ENCODE data around the gene LAMC3. TPM values are rescaled to one million over a fixed set of nuclear protein-coding genes. Genes with fewer than 3 reads are reported as not detected.

The LAMC3 gene
- total RNA-seq, 1 experiment from 2014 or later: 1.4 TPM

GRCh38 chr9:131117121-131117761 lies 108.3 kb downstream of the LAMC3 start:
- DNase-seq (ENCODE audit: low spot score): no peak

- DNase-seq (ENCODE audit: low spot score): no peak
Measured at GRCh38 chr9:131117762-131118145, 108.8 kb downstream of the LAMC3 start.

GRCh38 chr9:131119600-131119999 lies 110.6 kb downstream of the LAMC3 start:
- DNase-seq (ENCODE audit: low spot score): no peak

GRCh38 chr9:131120620-131121228 lies 111.8 kb downstream of the LAMC3 start:
- no peak for DNase-seq (ENCODE audit: low spot score)

GRCh38 chr9:131121346-131121745 lies 112.4 kb downstream of the LAMC3 start:
- DNase-seq (ENCODE audit: low spot score): no peak

- DNase-seq (ENCODE audit: low spot score): no peak
Measured at GRCh38 chr9:131122158-131122557, 113.2 kb downstream of the LAMC3 start.

- no peak for DNase-seq (ENCODE audit: low spot score)
Measured at GRCh38 chr9:131125038-131125287, 116.0 kb downstream of the LAMC3 start.

- peak; percentile 87 for DNase-seq (ENCODE audit: low spot score)
Measured at GRCh38 chr9:131125288-131126058, 116.5 kb downstream of the LAMC3 start, which contains the start of gene NUP214. NUP214 (plus strand) TSS chr9:131125586; CDS start chr9:131125705, 119 bp downstream.

- no peak for DNase-seq (ENCODE audit: low spot score)
Measured at GRCh38 chr9:131126059-131126426, 117.1 kb downstream of the LAMC3 start.

GRCh38 chr9:131129183-131129582 lies 120.2 kb downstream of the LAMC3 start:
- DNase-seq (ENCODE audit: low spot score): no peak

- no peak for DNase-seq (ENCODE audit: low spot score)
Measured at GRCh38 chr9:131138676-131139075, 129.7 kb downstream of the LAMC3 start.

- DNase-seq (ENCODE audit: low spot score): no peak
Measured at GRCh38 chr9:131140112-131140511, 131.1 kb downstream of the LAMC3 start.

GRCh38 chr9:131140550-131140949 lies 131.6 kb downstream of the LAMC3 start:
- no peak for DNase-seq (ENCODE audit: low spot score)

GRCh38 chr9:131142160-131142559 lies 133.2 kb downstream of the LAMC3 start:
- DNase-seq (ENCODE audit: low spot score): no peak

Other genes starting within 250 kb of the LAMC3 start
- gene ABL1, start 173.9 kb upstream of the LAMC3 start, total RNA-seq (2014; rRNA removed; shearing (Covaris generic)): 6.8 and 13.1 TPM in 2 replicates
- not detected in 2 replicates for gene QRFP, start 112.4 kb upstream of the LAMC3 start, total RNA-seq (2014; rRNA removed; shearing (Covaris generic))
- 1.6 and 2.6 TPM in 2 replicates for gene FIBCD1, start 69.9 kb upstream of the LAMC3 start, total RNA-seq (2014; rRNA removed; shearing (Covaris generic))
- gene AIF1L, start 87.4 kb downstream of the LAMC3 start, total RNA-seq (2014; rRNA removed; shearing (Covaris generic)): 1.4 and 5.2 TPM in 2 replicates
- 6.1 and 16.2 TPM in 2 replicates for gene NUP214, start 116.4 kb downstream of the LAMC3 start, total RNA-seq (2014; rRNA removed; shearing (Covaris generic))

All from A172 (cell line).